ENCODE measurements around the gene RPL27A. TPM values are rescaled to one million over a fixed set of nuclear protein-coding genes. Genes with fewer than 3 reads are reported as not detected.

The RPL27A gene
- total RNA-seq, 1 donor from 2014 or later, result 1,116 TPM

DNA sequence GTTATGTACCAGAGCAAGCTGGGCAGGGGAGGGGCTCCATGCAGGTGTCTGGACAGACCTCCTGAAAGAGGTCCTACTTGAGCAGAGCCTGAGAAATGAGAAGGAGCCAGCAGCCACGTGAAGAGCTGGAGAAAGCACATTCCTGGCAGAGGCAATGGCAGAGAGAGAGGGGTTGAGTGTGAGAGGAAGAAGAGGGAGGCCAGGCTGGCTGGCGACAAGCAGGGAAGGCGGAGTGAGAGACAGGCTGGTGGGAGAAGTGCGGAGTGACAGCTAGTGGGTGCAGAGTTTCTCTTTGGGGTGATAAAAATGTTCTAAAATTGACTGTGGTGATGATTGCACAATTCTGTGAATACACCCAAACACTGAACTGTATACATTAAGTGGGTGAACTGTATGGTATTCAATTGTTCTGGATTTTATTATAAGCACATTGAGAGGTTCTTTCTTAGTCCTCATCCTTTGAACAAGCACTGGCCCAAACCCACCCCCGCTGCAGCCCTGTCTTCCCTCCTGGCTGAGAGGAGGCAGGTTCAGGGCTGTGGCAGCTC, 29.4 kb downstream of the RPL27A start:
- H2AFZ ChIP-seq (replicated peaks), result no peak overlapping the region
- peaks cover 35% of the 10 kb centered on the region for H3K36me3 Mint-ChIP-seq

GRCh38 chr11:8712506-8712905, 29.9 kb downstream of the RPL27A start:
- Histone ChIP-seq H3K4me3 (no peak overlapping the region), H3K36me3 (no peaks in the 10 kb centered on the region), H3F3A (ENCODE audit: low read depth) (peaks cover 4% of the 10 kb centered on the region), H3K9ac (no peak overlapping the region), H4K20me1 (ENCODE audit: low read depth) (no peaks in the 10 kb centered on the region), H3K27me3 (no peaks in the 10 kb centered on the region), H3K79me2 (ENCODE audit: low read depth) (no peaks in the 10 kb centered on the region), H3K4me2 (no peak overlapping the region), H3K27ac (no peak overlapping the region), H3K4me1 (no peaks in the 10 kb centered on the region), H3K9me3 (ENCODE audit: low read depth) (no peaks in the 10 kb centered on the region), H2AFZ (replicated peaks) (no peak overlapping the region)
- H3K36me3 Mint-ChIP-seq, result peaks cover 40% of the 10 kb centered on the region
- H3K4me1 Mint-ChIP-seq, result peaks cover 17% of the 10 kb centered on the region
- no peak overlapping the region for H3K27ac Mint-ChIP-seq
- no peak for DNase-seq (ENCODE audit: low spot score)
- H3K4me3 Mint-ChIP-seq, result no peak overlapping the region
- TF ChIP-seq CTCF (IDR thresholded peaks at IDR 0.05) (no peak), EZH2 (IDR thresholded peaks at IDR 0.05) (no peak), EZH2phosphoT487 (IDR thresholded peaks at IDR 0.05) (no peak)
- no peaks in the 10 kb centered on the region for H3K9me3 Mint-ChIP-seq
- peaks cover 6% of the 10 kb centered on the region for H3K27me3 Mint-ChIP-seq (ENCODE audit: insufficient read depth, low read depth)

More for the DNA sequence above, 29.4 kb downstream of the RPL27A start:
- Histone ChIP-seq H3K79me2 (ENCODE audit: low read depth) (no peaks in the 10 kb centered on the region), H3K36me3 (no peaks in the 10 kb centered on the region), H4K20me1 (ENCODE audit: low read depth) (no peaks in the 10 kb centered on the region), H3K27me3 (no peaks in the 10 kb centered on the region), H3K27ac (no peak overlapping the region), H3K4me1 (no peaks in the 10 kb centered on the region), H3F3A (ENCODE audit: low read depth) (peaks cover 4% of the 10 kb centered on the region), H3K9me3 (ENCODE audit: low read depth) (no peaks in the 10 kb centered on the region), H3K9ac (no peak overlapping the region), H3K4me2 (no peak overlapping the region), H3K4me3 (no peak overlapping the region)
- peaks cover 6% of the 10 kb centered on the region for H3K27me3 Mint-ChIP-seq (ENCODE audit: insufficient read depth, low read depth)
- DNase-seq (ENCODE audit: low spot score), result no peak
- H3K9me3 Mint-ChIP-seq, result no peaks in the 10 kb centered on the region
- peaks cover 12% of the 10 kb centered on the region for H3K4me1 Mint-ChIP-seq
- H3K4me3 Mint-ChIP-seq, result no peak overlapping the region
- no peak for TF ChIP-seq CTCF (IDR thresholded peaks at IDR 0.05)
- no peak for TF ChIP-seq EZH2phosphoT487 (IDR thresholded peaks at IDR 0.05)
- TF ChIP-seq EZH2 (IDR thresholded peaks at IDR 0.05), result no peak
- no peak overlapping the region for H3K27ac Mint-ChIP-seq

GRCh38 chr11:8713760-8714454, 31.3 kb downstream of the RPL27A start:
- H3F3A ChIP-seq (ENCODE audit: low read depth), result no peaks in the 10 kb centered on the region
- Mint-ChIP-seq H3K36me3 (peaks cover 45% of the 10 kb centered on the region), H3K27ac (peak overlapping the region; percentile 63), H3K4me3 (no peak overlapping the region), H3K27me3 (ENCODE audit: insufficient read depth, low read depth) (peaks cover 6% of the 10 kb centered on the region), H3K9me3 (no peaks in the 10 kb centered on the region), H3K4me1 (peaks cover 25% of the 10 kb centered on the region)
- TF ChIP-seq EZH2phosphoT487 (IDR thresholded peaks at IDR 0.05), result no peak
- no peak for TF ChIP-seq EZH2 (IDR thresholded peaks at IDR 0.05)
- TF ChIP-seq CTCF (IDR thresholded peaks at IDR 0.05), result no peak
- H3K27ac ChIP-seq, result no peak overlapping the region
- peaks cover 8% of the 10 kb centered on the region for H3K4me1 ChIP-seq
- H3K9ac ChIP-seq, result no peak overlapping the region
- H3K9me3 ChIP-seq (ENCODE audit: low read depth), result no peaks in the 10 kb centered on the region
- no peak overlapping the region for H2AFZ ChIP-seq (replicated peaks)
- no peaks in the 10 kb centered on the region for H4K20me1 ChIP-seq (ENCODE audit: low read depth)
- no peaks in the 10 kb centered on the region for H3K36me3 ChIP-seq
- H3K27me3 ChIP-seq, result no peaks in the 10 kb centered on the region
- no peaks in the 10 kb centered on the region for H3K79me2 ChIP-seq (ENCODE audit: low read depth)
- H3K4me3 ChIP-seq, result no peak overlapping the region
- no peak overlapping the region for H3K4me2 ChIP-seq
- DNase-seq (ENCODE audit: low spot score), result no peak

Data from neural progenitor cell (in vitro differentiated cells).